Stimulated activated CD8-positive, alpha-beta memory T cell treated with anti-CD3 and anti-CD28 coated beads, Interleukin-7, amount 100 ng/mL, for 1 hour (primary cell): Measurements from ENCODE around the gene SH2D1B.

Source experiments
- DNase-seq, 2 donors: peaks; one replicate each; pipeline ENCODE4 v3.0.0-alpha.2; 2020; ENCODE audit warnings: low read depth in 2 of 2

Gene SH2D1B

GRCh38 chr1:162398999-162399580 is 12.8 kb downstream of the SH2D1B start:
- no peak for DNase-seq

- no peak for DNase-seq
Measured at GRCh38 chr1:162397943-162398560, 13.9 kb downstream of the SH2D1B start.

GRCh38 chr1:162397039-162397448 is 14.9 kb downstream of the SH2D1B start:
- no peak for DNase-seq

- DNase-seq = no peak
Measured at GRCh38 chr1:162396201-162396906, 15.6 kb downstream of the SH2D1B start.

- DNase-seq = no peak
Measured at GRCh38 chr1:162391790-162392563, 20.0 kb downstream of the SH2D1B start.

GRCh38 chr1:162390396-162391185 is 21.3 kb downstream of the SH2D1B start:
- no peak for DNase-seq

GRCh38 chr1:162389971-162390370 is 22.0 kb downstream of the SH2D1B start:
- no peak for DNase-seq

- DNase-seq = no peak
Measured at GRCh38 chr1:162389021-162389818, 22.7 kb downstream of the SH2D1B start.

GRCh38 chr1:162388615-162389014 is 23.3 kb downstream of the SH2D1B start:
- DNase-seq = no peak

GRCh38 chr1:162388083-162388594 is 23.8 kb downstream of the SH2D1B start:
- DNase-seq = no peak

- no peak for DNase-seq
Measured at GRCh38 chr1:162387226-162388082, 24.5 kb downstream of the SH2D1B start.

GRCh38 chr1:162386292-162387225 is 25.4 kb downstream of the SH2D1B start:
- no peak for DNase-seq

- DNase-seq = no peak
Measured at GRCh38 chr1:162385702-162386101, 26.2 kb downstream of the SH2D1B start.

- no peak for DNase-seq
Measured at GRCh38 chr1:162385280-162385623, 26.7 kb downstream of the SH2D1B start.

GRCh38 chr1:162384601-162385279 is 27.2 kb downstream of the SH2D1B start:
- no peak for DNase-seq

GRCh38 chr1:162384116-162384515 is 27.8 kb downstream of the SH2D1B start:
- DNase-seq = no peak

- DNase-seq = no peak
Measured at GRCh38 chr1:162383516-162383915, 28.4 kb downstream of the SH2D1B start.

- DNase-seq = no peak
Measured at GRCh38 chr1:162383091-162383490, 28.8 kb downstream of the SH2D1B start.
